ENCODE results near the gene MRPS35.

GRCh38 chr12:27730097-27730588, 19.5 kb downstream of the MRPS35 start:
- TF ChIP-seq, protein P1, sequence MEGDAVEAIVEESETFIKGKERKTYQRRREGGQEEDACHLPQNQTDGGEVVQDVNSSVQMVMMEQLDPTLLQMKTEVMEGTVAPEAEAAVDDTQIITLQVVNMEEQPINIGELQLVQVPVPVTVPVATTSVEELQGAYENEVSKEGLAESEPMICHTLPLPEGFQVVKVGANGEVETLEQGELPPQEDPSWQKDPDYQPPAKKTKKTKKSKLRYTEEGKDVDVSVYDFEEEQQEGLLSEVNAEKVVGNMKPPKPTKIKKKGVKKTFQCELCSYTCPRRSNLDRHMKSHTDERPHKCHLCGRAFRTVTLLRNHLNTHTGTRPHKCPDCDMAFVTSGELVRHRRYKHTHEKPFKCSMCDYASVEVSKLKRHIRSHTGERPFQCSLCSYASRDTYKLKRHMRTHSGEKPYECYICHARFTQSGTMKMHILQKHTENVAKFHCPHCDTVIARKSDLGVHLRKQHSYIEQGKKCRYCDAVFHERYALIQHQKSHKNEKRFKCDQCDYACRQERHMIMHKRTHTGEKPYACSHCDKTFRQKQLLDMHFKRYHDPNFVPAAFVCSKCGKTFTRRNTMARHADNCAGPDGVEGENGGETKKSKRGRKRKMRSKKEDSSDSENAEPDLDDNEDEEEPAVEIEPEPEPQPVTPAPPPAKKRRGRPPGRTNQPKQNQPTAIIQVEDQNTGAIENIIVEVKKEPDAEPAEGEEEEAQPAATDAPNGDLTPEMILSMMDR (IDR thresholded peaks at IDR 0.05), result no peak
- TF ChIP-seq EZH2 (IDR thresholded peaks at IDR 0.05; ENCODE audit: borderline replicate concordance, insufficient read depth, low read depth, low read length, poor library complexity, severe bottlenecking), result no peak
